Sigmoid colon (tissue), 4 donors: ENCODE results near the gene P2RX2.

Experiments used
- POLR2A ChIP-seq, 2 donors: fragments of 450-650 bp; IDR thresholded peaks; one replicate each; pipeline ENCODE4 v1.6.1; 2016; ENCODE audit warnings: antibody characterized with exemption in 2 of 2, mild to moderate bottlenecking in 2 of 2, moderate library complexity in 2 of 2
- POLR2AphosphoS5 ChIP-seq, 4 donors: sonication (generic); formaldehyde crosslinking; IDR thresholded peaks; one replicate each; pipeline ENCODE4 v1.6.1; 2017; ENCODE audit warnings: antibody characterized with exemption in 4 of 4
- TF ChIP-seq, protein P1 (sequence below), 4 experiments: fragments of 450-650 bp in 3 of 4; fragments of 200-600 bp in 1 of 4; IDR thresholded peaks; one replicate each; pipeline ENCODE4 v1.5.1; 2016 to 2019; ENCODE audit warnings: antibody characterized with exemption in 4 of 4, mild to moderate bottlenecking in 3 of 4, moderate library complexity in 2 of 4

DNA sequence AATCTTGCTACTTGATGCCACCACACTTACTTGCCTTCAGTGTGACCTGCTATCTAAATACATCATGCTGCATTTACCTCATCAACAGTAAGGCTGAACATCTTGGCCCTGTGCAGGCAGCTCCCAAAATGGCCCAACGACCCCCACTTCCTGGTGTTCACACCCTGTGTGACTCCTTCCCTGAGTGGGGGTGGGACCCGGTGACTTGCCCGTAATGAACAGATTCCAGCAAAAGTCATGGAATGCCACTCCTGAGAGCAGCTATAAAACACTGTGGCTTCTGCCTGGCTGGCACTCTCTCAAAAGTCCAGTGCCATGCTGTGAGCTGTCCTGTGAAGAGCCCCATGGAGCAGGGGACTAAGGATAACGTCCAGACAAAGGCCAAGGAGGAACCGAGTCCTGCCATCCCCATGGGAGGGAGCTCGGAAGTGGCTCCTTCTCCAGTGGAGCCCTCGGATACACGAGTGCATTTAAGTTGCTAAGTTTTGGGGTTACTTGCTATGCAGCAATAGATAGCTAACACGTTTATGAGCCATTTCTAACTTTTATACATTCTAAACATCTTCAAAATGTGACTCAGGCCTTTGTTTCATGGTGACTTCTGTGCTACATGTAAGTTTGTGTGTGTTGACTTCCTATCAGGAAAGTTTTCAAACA is 33.0 kb downstream of the P2RX2 start:
- TF ChIP-seq POLR2AphosphoS5 (IDR thresholded peaks at IDR 0.05), result no peak
- no peak for TF ChIP-seq POLR2A (IDR thresholded peaks at IDR 0.05)
- TF ChIP-seq, protein P1, sequence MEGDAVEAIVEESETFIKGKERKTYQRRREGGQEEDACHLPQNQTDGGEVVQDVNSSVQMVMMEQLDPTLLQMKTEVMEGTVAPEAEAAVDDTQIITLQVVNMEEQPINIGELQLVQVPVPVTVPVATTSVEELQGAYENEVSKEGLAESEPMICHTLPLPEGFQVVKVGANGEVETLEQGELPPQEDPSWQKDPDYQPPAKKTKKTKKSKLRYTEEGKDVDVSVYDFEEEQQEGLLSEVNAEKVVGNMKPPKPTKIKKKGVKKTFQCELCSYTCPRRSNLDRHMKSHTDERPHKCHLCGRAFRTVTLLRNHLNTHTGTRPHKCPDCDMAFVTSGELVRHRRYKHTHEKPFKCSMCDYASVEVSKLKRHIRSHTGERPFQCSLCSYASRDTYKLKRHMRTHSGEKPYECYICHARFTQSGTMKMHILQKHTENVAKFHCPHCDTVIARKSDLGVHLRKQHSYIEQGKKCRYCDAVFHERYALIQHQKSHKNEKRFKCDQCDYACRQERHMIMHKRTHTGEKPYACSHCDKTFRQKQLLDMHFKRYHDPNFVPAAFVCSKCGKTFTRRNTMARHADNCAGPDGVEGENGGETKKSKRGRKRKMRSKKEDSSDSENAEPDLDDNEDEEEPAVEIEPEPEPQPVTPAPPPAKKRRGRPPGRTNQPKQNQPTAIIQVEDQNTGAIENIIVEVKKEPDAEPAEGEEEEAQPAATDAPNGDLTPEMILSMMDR (IDR thresholded peaks at IDR 0.05), result no peak
